Neuron (in vitro differentiated cells): ENCODE results near the gene POU2F1.

Experiments used
- H2AFZ ChIP-seq: one replicate; pipeline ENCODE4 v1.6.1; 2013; ENCODE audit warnings: low read depth, mild to moderate bottlenecking, inconsistent platforms, low read length, moderate library complexity
- H3K27me3 ChIP-seq: one replicate; pipeline ENCODE4 v1.6.1; 2013; ENCODE audit warnings: low read length; ENCODE audit not compliant: insufficient read depth
- H3K36me3 ChIP-seq: one replicate; pipeline ENCODE4 v1.6.1; 2013; ENCODE audit warnings: low read length; ENCODE audit not compliant: insufficient read depth
- H3K4me1 ChIP-seq: one replicate; pipeline ENCODE4 v1.6.1; 2013; ENCODE audit warnings: low read length; ENCODE audit not compliant: insufficient read depth
- H3K4me3 ChIP-seq: 2 replicates; pipeline ENCODE4 v1.5.1; 2013; ENCODE audit warnings: mild to moderate bottlenecking, low read length, moderate library complexity
- H3K9me3 ChIP-seq: one replicate; pipeline ENCODE4 v1.6.1; 2013; ENCODE audit warnings: low read length

Gene POU2F1

DNA sequence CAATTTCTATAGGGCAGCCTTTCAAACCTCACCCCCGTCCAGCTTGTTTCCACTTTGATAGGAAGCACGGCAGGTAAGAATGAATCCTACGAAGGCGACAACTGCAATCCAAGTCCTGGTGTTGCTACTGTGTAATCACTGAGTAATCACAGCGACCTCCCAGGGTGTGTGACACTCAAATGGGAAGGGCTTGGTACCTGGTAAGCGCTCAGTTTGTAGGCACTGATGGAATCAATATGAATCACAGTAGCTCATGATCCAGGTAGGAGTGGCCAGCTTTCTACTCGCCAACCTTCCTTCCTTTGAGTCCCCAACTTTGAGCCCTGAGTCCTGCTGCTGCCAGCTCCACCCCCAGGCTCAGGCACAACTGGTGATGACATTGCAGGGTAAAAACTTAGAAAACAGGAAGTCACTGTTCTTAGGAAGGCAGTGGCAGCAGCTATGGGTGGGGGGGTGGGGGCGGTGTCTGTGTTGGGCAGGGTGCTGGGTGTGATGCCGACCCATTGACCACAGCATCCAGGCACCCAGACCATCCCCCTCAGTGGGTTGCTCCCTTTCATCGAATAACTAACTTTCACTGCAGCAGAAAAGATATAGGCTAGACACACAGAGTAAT, 226.9 kb downstream of the POU2F1 start:
- Histone ChIP-seq H3K4me3 (no peak overlapping the region), H3K4me1 (peaks cover 4% of the 10 kb centered on the region), H3K27me3 (no peaks in the 10 kb centered on the region), H3K9me3 (no peaks in the 10 kb centered on the region), H3K36me3 (no peaks in the 10 kb centered on the region), H2AFZ (no peak overlapping the region)

GRCh38 chr1:167450843-167451242, 230.2 kb downstream of the POU2F1 start:
- no peaks in the 10 kb centered on the region for H3K9me3 ChIP-seq
- H3K36me3 ChIP-seq = no peaks in the 10 kb centered on the region
- peaks cover 13% of the 10 kb centered on the region for H3K4me1 ChIP-seq
- H3K27me3 ChIP-seq = no peaks in the 10 kb centered on the region
- no peak overlapping the region for H3K4me3 ChIP-seq
- no peak overlapping the region for H2AFZ ChIP-seq

- Histone ChIP-seq H3K27me3 (no peaks in the 10 kb centered on the region), H3K4me3 (no peak overlapping the region), H2AFZ (no peak overlapping the region), H3K9me3 (no peaks in the 10 kb centered on the region), H3K36me3 (no peaks in the 10 kb centered on the region), H3K4me1 (peaks cover 13% of the 10 kb centered on the region)
Observed at GRCh38 chr1:167452483-167452882, 231.8 kb downstream of the POU2F1 start.

GRCh38 chr1:167453123-167453522, 232.4 kb downstream of the POU2F1 start:
- H3K4me1 ChIP-seq = peaks cover 13% of the 10 kb centered on the region

DNA sequence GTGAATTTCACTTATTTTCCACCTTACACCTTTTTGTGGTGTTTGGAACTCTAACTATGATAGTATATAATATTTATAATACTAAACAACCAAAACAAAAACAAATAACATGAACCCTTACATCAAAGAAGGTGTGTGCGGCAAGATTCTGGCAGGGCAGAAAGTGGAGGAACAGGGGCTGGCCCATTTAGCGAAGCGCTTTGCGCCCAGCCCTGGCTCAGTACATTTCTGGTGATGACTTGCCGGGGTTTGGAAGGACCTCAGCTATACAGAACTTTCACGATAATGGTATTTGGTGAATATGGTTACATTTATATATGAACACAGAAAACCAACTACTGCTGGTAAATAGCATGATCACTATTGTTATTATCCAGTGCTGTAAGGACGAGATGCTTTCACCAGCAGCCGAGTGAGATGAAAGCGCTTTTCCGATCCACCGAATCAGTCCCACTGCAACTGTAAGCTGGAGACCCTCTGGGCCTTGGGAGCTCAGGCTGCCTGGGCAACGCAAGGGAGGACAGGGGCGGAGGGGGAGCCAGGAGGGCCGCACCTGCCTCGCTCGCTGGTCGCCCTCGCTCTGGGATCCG, 233.7 kb downstream of the POU2F1 start:
- Histone ChIP-seq H3K4me1 (peaks cover 13% of the 10 kb centered on the region), H3K27me3 (no peaks in the 10 kb centered on the region), H3K36me3 (no peaks in the 10 kb centered on the region), H3K9me3 (no peaks in the 10 kb centered on the region), H2AFZ (no peak overlapping the region), H3K4me3 (no peak overlapping the region)

More at GRCh38 chr1:167453123-167453522, 232.4 kb downstream of the POU2F1 start:
- Histone ChIP-seq H2AFZ (no peak overlapping the region), H3K27me3 (no peaks in the 10 kb centered on the region), H3K36me3 (no peaks in the 10 kb centered on the region), H3K9me3 (no peaks in the 10 kb centered on the region), H3K4me3 (no peak overlapping the region)

DNA sequence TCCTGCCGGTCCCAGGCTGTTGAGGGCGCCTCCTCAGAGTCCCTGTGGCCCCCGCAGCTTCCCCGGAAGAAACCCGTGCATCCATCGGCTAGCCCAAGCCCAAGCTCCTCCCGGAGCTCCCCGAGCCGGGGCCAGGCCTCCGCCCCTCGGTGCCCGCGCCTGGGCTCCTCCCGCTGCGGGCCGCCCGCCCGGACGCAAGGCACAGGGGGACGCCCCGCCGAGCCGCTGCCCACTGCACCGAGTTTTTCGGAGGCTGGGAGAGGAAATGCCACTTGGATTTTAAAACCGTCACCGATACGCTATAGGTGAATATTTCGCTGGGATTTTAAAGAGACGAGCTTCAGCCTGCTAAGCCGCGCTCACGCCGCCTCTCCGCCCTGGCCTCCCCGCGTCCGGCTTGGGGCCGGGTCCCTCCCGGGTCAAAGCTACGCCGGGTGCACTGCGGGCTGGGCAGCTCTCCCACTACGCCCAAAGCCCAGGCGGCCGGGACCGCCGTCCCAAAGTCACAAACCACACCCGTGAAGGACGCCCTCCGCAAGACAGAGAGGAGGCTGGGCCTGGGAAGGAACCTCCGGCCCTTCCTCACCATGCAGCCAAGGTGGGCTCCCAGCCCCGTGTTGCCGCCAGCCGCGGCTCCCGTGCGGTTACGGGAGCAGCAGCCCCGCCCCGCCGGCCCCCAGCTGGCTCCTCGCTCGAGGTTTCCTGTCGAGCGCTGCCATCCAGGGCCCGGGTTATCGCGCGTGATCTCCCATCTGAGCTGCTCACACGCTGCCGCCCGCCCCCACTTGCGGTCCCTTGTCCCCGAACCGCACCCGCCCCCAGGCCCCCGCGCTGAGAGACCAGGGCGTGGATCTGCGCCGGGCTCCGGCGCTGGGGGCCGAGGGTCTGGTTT, 234.5 kb downstream of the POU2F1 start:
- Histone ChIP-seq H3K4me1 (peaks cover 13% of the 10 kb centered on the region), H3K4me3 (peak overlapping the region; percentile 15), H3K27me3 (no peaks in the 10 kb centered on the region), H3K9me3 (no peaks in the 10 kb centered on the region), H2AFZ (no peak overlapping the region), H3K36me3 (no peaks in the 10 kb centered on the region)

DNA sequence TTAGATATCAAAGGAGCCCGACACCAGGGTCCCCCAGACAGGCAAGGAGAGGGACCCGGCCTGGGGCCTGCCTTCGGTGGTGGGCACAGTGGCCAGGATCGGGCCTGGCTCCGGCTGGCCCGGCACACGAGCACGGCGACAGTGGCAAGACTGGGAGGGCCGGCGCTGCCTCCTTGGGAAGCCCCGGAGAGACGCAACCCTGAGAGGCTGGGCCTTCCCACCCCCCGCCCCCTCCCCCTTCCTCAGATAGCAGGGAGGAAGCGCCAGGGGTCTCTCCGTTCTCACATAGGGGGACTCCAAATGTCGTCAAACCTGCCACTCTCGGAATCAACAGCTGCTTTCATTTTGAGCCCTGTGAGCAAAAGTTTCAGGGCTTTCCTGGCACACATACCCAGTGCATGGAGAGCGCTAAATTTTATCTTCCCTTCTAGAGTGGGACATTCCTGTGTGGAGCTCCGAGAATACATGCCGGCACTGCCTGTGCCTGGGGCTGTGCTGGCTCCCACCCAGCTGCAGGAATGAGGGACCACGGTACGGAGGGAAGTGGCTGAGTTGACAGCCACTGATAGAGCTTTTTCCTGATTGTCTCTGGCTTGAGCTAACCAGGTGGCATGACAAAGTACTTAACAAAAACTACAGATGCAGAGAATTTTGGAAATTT, 235.2 kb downstream of the POU2F1 start:
- Histone ChIP-seq H3K36me3 (no peaks in the 10 kb centered on the region), H3K4me3 (no peak overlapping the region), H3K4me1 (peaks cover 13% of the 10 kb centered on the region)

GRCh38 chr1:167456524-167456923, 235.8 kb downstream of the POU2F1 start:
- H3K36me3 ChIP-seq = no peaks in the 10 kb centered on the region
- no peak overlapping the region for H3K4me3 ChIP-seq
- no peaks in the 10 kb centered on the region for H3K9me3 ChIP-seq
- no peaks in the 10 kb centered on the region for H3K27me3 ChIP-seq
- H3K4me1 ChIP-seq = peaks cover 13% of the 10 kb centered on the region
- no peak overlapping the region for H2AFZ ChIP-seq

More for the DNA sequence above, 235.2 kb downstream of the POU2F1 start:
- H2AFZ ChIP-seq = no peak overlapping the region
- no peaks in the 10 kb centered on the region for H3K27me3 ChIP-seq
- H3K9me3 ChIP-seq = no peaks in the 10 kb centered on the region

GRCh38 chr1:167456926-167457325, 236.2 kb downstream of the POU2F1 start:
- Histone ChIP-seq H3K4me3 (no peak overlapping the region), H3K27me3 (no peaks in the 10 kb centered on the region), H2AFZ (no peak overlapping the region), H3K36me3 (no peaks in the 10 kb centered on the region), H3K9me3 (no peaks in the 10 kb centered on the region), H3K4me1 (peaks cover 13% of the 10 kb centered on the region)

DNA sequence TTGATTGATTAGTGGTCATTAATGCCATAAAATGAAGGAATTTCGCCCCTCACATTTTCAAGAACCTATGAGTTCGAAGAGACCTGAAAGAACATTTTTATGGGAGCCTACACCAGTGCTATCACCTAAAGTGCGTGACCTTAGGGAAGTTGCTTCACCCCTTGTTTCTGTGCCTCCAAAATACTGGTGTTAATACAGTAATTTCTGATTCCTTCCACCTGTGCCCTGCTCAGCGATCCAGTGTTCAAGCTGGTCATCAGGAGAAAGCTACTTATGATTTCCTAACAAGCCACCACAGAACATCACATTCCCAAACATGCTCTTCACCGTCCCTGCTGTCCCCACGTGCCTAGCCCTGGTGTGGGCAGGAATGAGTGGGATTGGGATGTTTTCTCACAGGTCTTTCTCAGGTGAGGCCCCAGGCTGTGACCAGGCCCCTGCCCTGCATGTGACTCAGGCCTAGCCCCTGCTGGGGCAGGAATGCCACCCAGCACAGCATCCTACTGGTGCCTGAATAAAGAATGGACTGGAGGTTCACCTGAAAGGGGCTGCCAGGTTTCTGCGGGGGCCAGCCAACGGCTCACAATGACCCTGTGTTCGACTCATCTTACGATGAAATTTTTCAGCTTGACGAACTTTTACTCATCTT, 237.4 kb downstream of the POU2F1 start:
- Histone ChIP-seq H3K9me3 (no peaks in the 10 kb centered on the region), H3K4me3 (no peak overlapping the region), H3K4me1 (peaks cover 10% of the 10 kb centered on the region), H3K27me3 (no peaks in the 10 kb centered on the region), H2AFZ (no peak overlapping the region), H3K36me3 (no peaks in the 10 kb centered on the region)

DNA sequence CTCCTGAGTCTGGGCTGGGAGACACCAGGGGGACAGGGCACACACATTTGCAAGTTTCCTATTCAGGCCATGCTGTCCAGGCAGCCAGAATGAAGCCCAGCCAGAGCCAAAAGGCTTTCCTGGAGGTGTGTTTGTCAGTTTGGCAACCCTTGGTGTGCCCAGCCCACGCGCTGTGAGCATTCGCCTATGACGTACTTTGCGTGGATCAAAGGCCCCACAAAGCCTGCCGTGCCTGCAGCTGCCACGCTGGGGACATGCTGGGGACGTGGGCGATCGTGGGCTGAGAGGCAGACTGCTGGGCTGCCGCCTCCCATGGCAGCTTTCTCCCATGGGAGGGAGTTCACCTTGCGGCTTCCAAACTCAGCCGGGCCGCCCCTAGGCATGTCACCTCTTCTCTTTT, 240.2 kb downstream of the POU2F1 start:
- Histone ChIP-seq H3K9me3 (no peaks in the 10 kb centered on the region), H3K4me3 (no peak overlapping the region), H2AFZ (no peak overlapping the region), H3K36me3 (no peaks in the 10 kb centered on the region), H3K27me3 (no peaks in the 10 kb centered on the region), H3K4me1 (peaks cover 17% of the 10 kb centered on the region)

DNA sequence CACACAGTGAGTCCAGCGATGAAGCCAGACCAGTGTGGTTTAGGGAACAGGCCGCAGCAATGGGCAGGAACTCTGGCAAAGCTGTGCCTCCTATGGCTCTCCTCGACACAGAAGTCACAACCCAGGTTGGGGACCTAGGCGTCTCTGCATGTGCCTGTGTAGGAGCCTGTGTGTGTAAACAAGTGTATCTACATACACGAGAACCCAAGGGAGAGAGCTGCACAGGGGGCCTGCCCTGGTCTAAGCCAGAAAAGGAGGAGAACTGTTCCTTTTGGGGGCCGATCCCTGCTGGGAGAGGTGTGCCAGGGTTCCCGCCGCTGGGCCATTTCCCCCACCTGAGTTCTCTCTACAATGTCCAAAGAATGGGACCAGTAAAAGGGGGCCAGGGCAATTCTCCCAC, 241.7 kb downstream of the POU2F1 start:
- Histone ChIP-seq H3K36me3 (no peaks in the 10 kb centered on the region), H3K4me1 (peaks cover 18% of the 10 kb centered on the region), H3K27me3 (no peaks in the 10 kb centered on the region), H3K9me3 (no peaks in the 10 kb centered on the region), H3K4me3 (no peak overlapping the region), H2AFZ (no peak overlapping the region)
